Mucosa of stomach (tissue), 1 donor: ENCODE measurements around the gene CFAP221.
"Not testable (repeated sequence)": the region's sequence is repeated elsewhere in the genome, so short reads cannot be mapped to it uniquely, and the experiment has no call there.

Source experiments
- H3K27me3 ChIP-seq: one replicate; pipeline ENCODE4 v1.7.0; 2013; ENCODE audit warnings: mild to moderate bottlenecking, low read length; ENCODE audit not compliant: control insufficient read depth, insufficient read depth
- H3K36me3 ChIP-seq: one replicate; pipeline ENCODE4 v1.7.0; 2013; ENCODE audit warnings: low read length; ENCODE audit not compliant: control insufficient read depth, insufficient read depth
- H3K4me1 ChIP-seq: one replicate; pipeline ENCODE4 v1.7.0; 2013; ENCODE audit warnings: mild to moderate bottlenecking, low read length; ENCODE audit not compliant: control insufficient read depth, insufficient read depth
- H3K4me3 ChIP-seq: one replicate; pipeline ENCODE4 v1.7.0; 2013; ENCODE audit warnings: low read length
- H3K9ac ChIP-seq: one replicate; pipeline ENCODE4 v1.7.0; 2013; ENCODE audit warnings: mild to moderate bottlenecking, low read length, moderate library complexity
- H3K9me3 ChIP-seq: one replicate; pipeline ENCODE4 v1.7.0; 2013; ENCODE audit warnings: mild to moderate bottlenecking, low read length, moderate library complexity; ENCODE audit not compliant: control insufficient read depth
- donor health status: Pancreatic carcinoma.

Gene CFAP221

GRCh38 chr2:119599384-119599783 lies 55.1 kb downstream of the CFAP221 start:
- peaks cover 7% of the 10 kb centered on the region for H3K4me1 ChIP-seq
- no peak overlapping the region for H3K4me3 ChIP-seq
- no peaks in the 10 kb centered on the region for H3K9me3 ChIP-seq
- no peak overlapping the region for H3K9ac ChIP-seq
- H3K36me3 ChIP-seq = no peaks in the 10 kb centered on the region
- H3K27me3 ChIP-seq = no peaks in the 10 kb centered on the region

GRCh38 chr2:119605096-119605495 lies 60.8 kb downstream of the CFAP221 start:
- Histone ChIP-seq H3K27me3 (no peaks in the 10 kb centered on the region), H3K4me1 (no peaks in the 10 kb centered on the region), H3K9ac (no peak overlapping the region), H3K4me3 (no peak overlapping the region), H3K36me3 (no peaks in the 10 kb centered on the region), H3K9me3 (no peaks in the 10 kb centered on the region)

GRCh38 chr2:119606674-119607073 lies 62.4 kb downstream of the CFAP221 start:
- Histone ChIP-seq H3K36me3 (no peaks in the 10 kb centered on the region), H3K27me3 (no peaks in the 10 kb centered on the region), H3K4me1 (no peaks in the 10 kb centered on the region), H3K9me3 (no peaks in the 10 kb centered on the region), H3K9ac (no peak overlapping the region), H3K4me3 (no peak overlapping the region)

- no peaks in the 10 kb centered on the region for H3K4me1 ChIP-seq
- no peaks in the 10 kb centered on the region for H3K36me3 ChIP-seq
- H3K27me3 ChIP-seq = no peaks in the 10 kb centered on the region
- H3K4me3 ChIP-seq = no peak overlapping the region
- no peaks in the 10 kb centered on the region for H3K9me3 ChIP-seq
- no peak overlapping the region for H3K9ac ChIP-seq
These were observed 64.3 kb downstream of the CFAP221 start for GRCh38 chr2:119608553-119608952.

- Histone ChIP-seq H3K9ac (no peak overlapping the region), H3K9me3 (no peaks in the 10 kb centered on the region), H3K4me3 (no peak overlapping the region), H3K36me3 (no peaks in the 10 kb centered on the region), H3K27me3 (no peaks in the 10 kb centered on the region), H3K4me1 (no peaks in the 10 kb centered on the region)
These were observed 65.1 kb downstream of the CFAP221 start for GRCh38 chr2:119609337-119609736.

- not testable (repeated sequence) for H3K36me3 ChIP-seq, H3K9ac ChIP-seq, H3K27me3 ChIP-seq, H3K4me3 ChIP-seq, H3K9me3 ChIP-seq, H3K4me1 ChIP-seq
These were observed 69.9 kb downstream of the CFAP221 start for GRCh38 chr2:119614140-119614539.

GRCh38 chr2:119616421-119616820 lies 72.2 kb downstream of the CFAP221 start:
- Histone ChIP-seq H3K4me1 (no peaks in the 10 kb centered on the region), H3K27me3 (no peaks in the 10 kb centered on the region), H3K9me3 (no peaks in the 10 kb centered on the region), H3K4me3 (no peak overlapping the region), H3K36me3 (no peaks in the 10 kb centered on the region), H3K9ac (no peak overlapping the region)

- Histone ChIP-seq H3K4me3 (no peak overlapping the region), H3K36me3 (no peaks in the 10 kb centered on the region), H3K4me1 (no peaks in the 10 kb centered on the region), H3K9ac (no peak overlapping the region), H3K27me3 (no peaks in the 10 kb centered on the region), H3K9me3 (no peaks in the 10 kb centered on the region)
These were observed 73.2 kb downstream of the CFAP221 start for GRCh38 chr2:119617455-119617854.

- H3K4me3 ChIP-seq, H3K27me3 ChIP-seq, H3K4me1 ChIP-seq, H3K9me3 ChIP-seq, H3K9ac ChIP-seq, H3K36me3 ChIP-seq: not testable (repeated sequence)
These were observed 74.5 kb downstream of the CFAP221 start for GRCh38 chr2:119618725-119619124.

GRCh38 chr2:119625226-119625625 lies 81.0 kb downstream of the CFAP221 start:
- no peak overlapping the region for H3K9ac ChIP-seq
- H3K4me3 ChIP-seq = no peak overlapping the region
- no peaks in the 10 kb centered on the region for H3K36me3 ChIP-seq
- H3K4me1 ChIP-seq = no peaks in the 10 kb centered on the region
- no peaks in the 10 kb centered on the region for H3K9me3 ChIP-seq
- H3K27me3 ChIP-seq = no peaks in the 10 kb centered on the region

- Histone ChIP-seq H3K9me3 (no peaks in the 10 kb centered on the region), H3K36me3 (no peaks in the 10 kb centered on the region), H3K9ac (no peak overlapping the region), H3K4me1 (no peaks in the 10 kb centered on the region), H3K27me3 (no peaks in the 10 kb centered on the region), H3K4me3 (no peak overlapping the region)
These were observed 85.1 kb downstream of the CFAP221 start for GRCh38 chr2:119629323-119629825.

- H3K9ac ChIP-seq = no peak overlapping the region
- no peaks in the 10 kb centered on the region for H3K27me3 ChIP-seq
- no peaks in the 10 kb centered on the region for H3K4me1 ChIP-seq
- no peak overlapping the region for H3K4me3 ChIP-seq
- H3K36me3 ChIP-seq = no peaks in the 10 kb centered on the region
- H3K9me3 ChIP-seq = no peaks in the 10 kb centered on the region
These were observed 85.9 kb downstream of the CFAP221 start for GRCh38 chr2:119630121-119630520.

GRCh38 chr2:119637371-119637770 lies 93.1 kb downstream of the CFAP221 start:
- Histone ChIP-seq H3K4me3 (no peak overlapping the region), H3K27me3 (no peaks in the 10 kb centered on the region), H3K4me1 (no peaks in the 10 kb centered on the region), H3K36me3 (no peaks in the 10 kb centered on the region), H3K9ac (no peak overlapping the region), H3K9me3 (no peaks in the 10 kb centered on the region)
